HepG2 (cell line): Measurements from ENCODE around the gene IRX2. TPM values are rescaled to one million over a fixed set of nuclear protein-coding genes. Genes with fewer than 3 reads are reported as not detected.

ENCODE experiments used
- ATAC-seq: fragments of 200-7000 bp; cut with Tn5 transposase; 3 replicates; pipeline ENCODE4 v1.9.1; 2020; ENCODE audit warnings: mild to moderate bottlenecking, moderate library complexity
- BruUV-seq: library from RNA; stranded (reverse); fragments of 400-500 nt; replicated peaks from 2 replicates; lab custom pipeline; 2021; lab: Mats Ljungman, UMichigan
- CTCF ChIA-PET: fragments of 300-600 bp; formaldehyde crosslinking; extraction: SDS; loops from one replicate; lab custom pipeline; 2021; ENCODE audit warnings: low total read pairs, inconsistent platforms, low intra/inter-chr PET ratio; lab: Yijun Ruan, JAX
- POLR2A ChIA-PET: fragments of 350-600 bp; sonication (Branson Sonifier 250); formaldehyde crosslinking; loops from one replicate; lab custom pipeline; 2020; ENCODE audit warnings: antibody characterized with exemption, inconsistent platforms; lab: Yijun Ruan, JAX
- DNase-seq: peaks from one replicate; pipeline ENCODE4 v3.0.0-alpha.2; 2015; ENCODE audit warnings: low spot score
- FAIRE-seq: peaks from 3 replicates; lab custom pipeline; 2011; peaks lifted over from hg19 to GRCh38; lab: Jason Lieb, UNC
- H2AFZ ChIP-seq: one replicate; pipeline ENCODE4 v1.6.1; 2011; ENCODE audit warnings: low read length, inconsistent platforms
- H3K27ac ChIP-seq: fragments of 300-600 bp; 3 replicates; pipeline ENCODE4 v1.8.0; 2011; ENCODE audit warnings: mixed run types, mild to moderate bottlenecking, mixed read lengths, low read length, inconsistent platforms; ENCODE audit not compliant: insufficient read depth; ENCODE audit errors: extremely low read length
- H3K27me3 ChIP-seq, 2 experiments: fragments of 200-600 bp in 1 of 2; 2 replicates in 1 of 2; 3 replicates in 1 of 2; pipeline versions ENCODE4 v1.6.0 to v1.8.0; 2011; ENCODE audit warnings: low read length in 2 of 2, mild to moderate bottlenecking in 2 of 2, moderate library complexity in 2 of 2, inconsistent platforms in 1 of 2; ENCODE audit not compliant: insufficient read depth in 2 of 2, control insufficient read depth in 1 of 2
- H3K36me3 ChIP-seq, 2 experiments: fragments of 200-600 bp in 1 of 2; replicated peaks in 1 of 2; 2 replicates in 1 of 2; 3 replicates in 1 of 2; pipeline versions ENCODE4 v1.5.1 to v1.8.0; 2011; ENCODE audit warnings: low read length in 2 of 2, inconsistent platforms in 1 of 2; ENCODE audit not compliant: insufficient read depth in 2 of 2, control insufficient read depth in 1 of 2
- H3K4me1 ChIP-seq: 2 replicates; pipeline ENCODE4 v1.5.1; 2012; ENCODE audit warnings: low read length, inconsistent platforms; ENCODE audit not compliant: insufficient read depth
- H3K4me2 ChIP-seq: 2 replicates; pipeline ENCODE4 v1.6.0; 2011; ENCODE audit warnings: low read depth, low read length, inconsistent platforms
- H3K4me3 ChIP-seq, 3 experiments: fragments of 200-600 bp in 1 of 3; sonication (generic), shearing (Covaris generic) in 1 of 3; replicated peaks in 1 of 3; 2 replicates each; pipeline ENCODE4 v1.5.1; 2011 to 2016; ENCODE audit warnings: low read length in 3 of 3, inconsistent platforms in 2 of 3, low read depth in 2 of 3, mild to moderate bottlenecking in 2 of 3, control low read depth in 1 of 3, mixed read lengths in 1 of 3; ENCODE audit not compliant: insufficient read depth in 1 of 3
- H3K79me2 ChIP-seq: one replicate; pipeline ENCODE4 v1.6.1; 2011; ENCODE audit warnings: low read length, inconsistent platforms; ENCODE audit not compliant: insufficient read depth
- H3K9ac ChIP-seq: 2 replicates; pipeline ENCODE4 v1.6.0; 2011; ENCODE audit warnings: mild to moderate bottlenecking, low read depth, low read length, inconsistent platforms; ENCODE audit not compliant: insufficient read depth
- H3K9me3 ChIP-seq: 2 replicates; pipeline ENCODE4 v1.5.1; 2012; ENCODE audit warnings: mild to moderate bottlenecking, low read length
- H4K20me1 ChIP-seq: 2 replicates; pipeline ENCODE4 v1.6.0; 2011; ENCODE audit warnings: inconsistent platforms, mild to moderate bottlenecking, low read length, moderate library complexity; ENCODE audit not compliant: insufficient read depth
- DPF2 ChIP-seq: sonication (generic); formaldehyde crosslinking; IDR thresholded peaks from 2 replicates; pipeline ENCODE4 v1.4.0; 2020; ENCODE audit warnings: mild to moderate bottlenecking, low read depth, missing genetic modification reagents, borderline replicate concordance
- FLYWCH1 ChIP-seq: sonication (generic); formaldehyde crosslinking; IDR thresholded peaks from 2 replicates; pipeline ENCODE4 v1.8.1; 2023; ENCODE audit warnings: mild to moderate bottlenecking, missing genetic modification reagents
- GFI1 ChIP-seq: sonication (generic); formaldehyde crosslinking; IDR thresholded peaks from 2 replicates; pipeline ENCODE4 v1.5.0; 2020; ENCODE audit warnings: missing genetic modification reagents, mild to moderate bottlenecking, borderline replicate concordance
- GPBP1L1 ChIP-seq: sonication (generic); formaldehyde crosslinking; IDR thresholded peaks from 2 replicates; pipeline ENCODE4 v1.5.0; 2020; ENCODE audit warnings: mild to moderate bottlenecking, missing genetic modification reagents
- MNT ChIP-seq: fragments of 450-650 bp; IDR thresholded peaks from 2 replicates; pipeline ENCODE4 v1.6.1; 2016
- PHB2 ChIP-seq: fragments of 450-650 bp; IDR thresholded peaks from 2 replicates; pipeline ENCODE4 v1.6.1; 2018; ENCODE audit not compliant: partially characterized antibody
- PITX1 ChIP-seq: sonication (generic); formaldehyde crosslinking; IDR thresholded peaks from 2 replicates; pipeline ENCODE4 v1.5.1; 2020; ENCODE audit warnings: mild to moderate bottlenecking, missing genetic modification reagents
- PTBP1 ChIP-seq: fragments of 200-400 bp; formaldehyde crosslinking; IDR thresholded peaks from 2 replicates; pipeline ENCODE4 v1.6.1; 2018; ENCODE audit warnings: low read length, low read depth; ENCODE audit not compliant: poor library complexity, severe bottlenecking
- TARDBP ChIP-seq: sonication (generic); formaldehyde crosslinking; IDR thresholded peaks from 2 replicates; pipeline ENCODE4 v1.8.0; 2022; ENCODE audit warnings: mild to moderate bottlenecking, missing genetic modification reagents
- ZMYM2 ChIP-seq: sonication (generic); formaldehyde crosslinking; IDR thresholded peaks from 2 replicates; pipeline ENCODE4 v1.8.0; 2022; ENCODE audit warnings: mild to moderate bottlenecking, missing genetic modification reagents
- WGBS: methylation state at CpG from one replicate; pipeline ENCODE4 v1.1.6; 2017; ENCODE audit warnings: low lambda C conversion rate; 5-methylcytosine and 5-hydroxymethylcytosine counted together
- in situ Hi-C: cut with HindIII; loops from 2 replicates; pipeline ENCODE4 v1.10.0; 2017; ENCODE audit warnings: low pct_unique_long_range_greater_than_20kb; ENCODE audit not compliant: extremely low pct_ligation_motif_present
- intact Hi-C: fragments of 100-400 bp; cut with micrococcal nuclease; formaldehyde crosslinking; loops from one replicate; pipeline ENCODE4 v1.10.0; 2022; ENCODE audit not compliant: unreplicated experiment
- polyA plus RNA-seq, 8 experiments: library from polyadenylated mRNA; depleted of rRNA in 3 of 8; stranded (reverse) in 7 of 8; unstranded in 1 of 8; fragments of >200 nt; fragmentation: Illumina TruSeq in 4 of 8; extraction: Trizol in 4 of 8; gene quantifications; 2 replicates each; pipeline versions ENCODE4 v1.2.1 to v1.2.3, GENCODE V29; 2011 to 2016; ENCODE audit warnings: low read depth in 4 of 8, missing spikeins in 1 of 8, mixed read lengths in 1 of 8; ENCODE audit not compliant: insufficient read depth in 1 of 8
- total RNA-seq, 5 experiments: library from RNA; depleted of rRNA; stranded (reverse); fragments of >200 nt; fragmentation: Illumina TruSeq; extraction: Trizol; gene quantifications; 2 replicates each; pipeline ENCODE4 v1.2.3, GENCODE V29; 2016; ENCODE audit warnings: low read depth in 1 of 5
- TF ChIP-seq, protein P1 (sequence below): sonication (generic); formaldehyde crosslinking; IDR thresholded peaks from 2 replicates; pipeline ENCODE4 v1.9.0; 2021; ENCODE audit warnings: mild to moderate bottlenecking, missing genetic modification reagents
- TF ChIP-seq, protein P2 (sequence below): sonication (generic); formaldehyde crosslinking; IDR thresholded peaks from 2 replicates; pipeline ENCODE4 v1.4.0; 2020; ENCODE audit warnings: mild to moderate bottlenecking, missing genetic modification reagents

IRX2 gene
- total and polyA plus RNA-seq, 2 of the 13 experiments (the other 11 are each of a cell fraction or from before 2014, with no cell fraction given), result not detected

DNA sequence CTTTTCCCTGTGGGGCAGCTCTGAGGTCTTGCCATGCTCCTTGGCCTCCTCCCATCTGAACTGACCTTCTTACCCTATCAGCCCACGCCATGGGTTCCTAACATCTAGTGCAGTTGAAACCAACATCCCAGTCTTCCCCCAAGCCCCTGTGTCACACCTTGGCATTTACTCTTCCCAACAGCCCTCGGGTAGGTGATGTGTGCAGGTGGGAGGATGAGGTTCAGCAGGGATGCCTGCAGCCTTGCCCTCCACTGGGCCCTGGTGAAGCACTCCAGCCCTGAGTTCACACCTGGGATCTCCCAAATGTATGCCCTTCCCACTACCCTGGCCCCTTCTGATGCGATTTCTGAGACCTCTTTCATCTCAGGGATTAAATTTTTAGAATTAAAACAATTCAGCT is 15.5 kb downstream of the IRX2 start (continued):
- TF ChIP-seq, protein P1, sequence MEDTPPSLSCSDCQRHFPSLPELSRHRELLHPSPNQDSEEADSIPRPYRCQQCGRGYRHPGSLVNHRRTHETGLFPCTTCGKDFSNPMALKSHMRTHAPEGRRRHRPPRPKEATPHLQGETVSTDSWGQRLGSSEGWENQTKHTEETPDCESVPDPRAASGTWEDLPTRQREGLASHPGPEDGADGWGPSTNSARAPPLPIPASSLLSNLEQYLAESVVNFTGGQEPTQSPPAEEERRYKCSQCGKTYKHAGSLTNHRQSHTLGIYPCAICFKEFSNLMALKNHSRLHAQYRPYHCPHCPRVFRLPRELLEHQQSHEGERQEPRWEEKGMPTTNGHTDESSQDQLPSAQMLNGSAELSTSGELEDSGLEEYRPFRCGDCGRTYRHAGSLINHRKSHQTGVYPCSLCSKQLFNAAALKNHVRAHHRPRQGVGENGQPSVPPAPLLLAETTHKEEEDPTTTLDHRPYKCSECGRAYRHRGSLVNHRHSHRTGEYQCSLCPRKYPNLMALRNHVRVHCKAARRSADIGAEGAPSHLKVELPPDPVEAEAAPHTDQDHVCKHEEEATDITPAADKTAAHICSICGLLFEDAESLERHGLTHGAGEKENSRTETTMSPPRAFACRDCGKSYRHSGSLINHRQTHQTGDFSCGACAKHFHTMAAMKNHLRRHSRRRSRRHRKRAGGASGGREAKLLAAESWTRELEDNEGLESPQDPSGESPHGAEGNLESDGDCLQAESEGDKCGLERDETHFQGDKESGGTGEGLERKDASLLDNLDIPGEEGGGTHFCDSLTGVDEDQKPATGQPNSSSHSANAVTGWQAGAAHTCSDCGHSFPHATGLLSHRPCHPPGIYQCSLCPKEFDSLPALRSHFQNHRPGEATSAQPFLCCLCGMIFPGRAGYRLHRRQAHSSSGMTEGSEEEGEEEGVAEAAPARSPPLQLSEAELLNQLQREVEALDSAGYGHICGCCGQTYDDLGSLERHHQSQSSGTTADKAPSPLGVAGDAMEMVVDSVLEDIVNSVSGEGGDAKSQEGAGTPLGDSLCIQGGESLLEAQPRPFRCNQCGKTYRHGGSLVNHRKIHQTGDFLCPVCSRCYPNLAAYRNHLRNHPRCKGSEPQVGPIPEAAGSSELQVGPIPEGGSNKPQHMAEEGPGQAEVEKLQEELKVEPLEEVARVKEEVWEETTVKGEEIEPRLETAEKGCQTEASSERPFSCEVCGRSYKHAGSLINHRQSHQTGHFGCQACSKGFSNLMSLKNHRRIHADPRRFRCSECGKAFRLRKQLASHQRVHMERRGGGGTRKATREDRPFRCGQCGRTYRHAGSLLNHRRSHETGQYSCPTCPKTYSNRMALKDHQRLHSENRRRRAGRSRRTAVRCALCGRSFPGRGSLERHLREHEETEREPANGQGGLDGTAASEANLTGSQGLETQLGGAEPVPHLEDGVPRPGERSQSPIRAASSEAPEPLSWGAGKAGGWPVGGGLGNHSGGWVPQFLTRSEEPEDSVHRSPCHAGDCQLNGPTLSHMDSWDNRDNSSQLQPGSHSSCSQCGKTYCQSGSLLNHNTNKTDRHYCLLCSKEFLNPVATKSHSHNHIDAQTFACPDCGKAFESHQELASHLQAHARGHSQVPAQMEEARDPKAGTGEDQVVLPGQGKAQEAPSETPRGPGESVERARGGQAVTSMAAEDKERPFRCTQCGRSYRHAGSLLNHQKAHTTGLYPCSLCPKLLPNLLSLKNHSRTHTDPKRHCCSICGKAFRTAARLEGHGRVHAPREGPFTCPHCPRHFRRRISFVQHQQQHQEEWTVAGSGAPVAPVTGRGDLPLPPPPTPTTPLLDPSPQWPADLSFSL (CRISPR knock-in tag), result no peak
- no peak for TF ChIP-seq GPBP1L1 (CRISPR knock-in tag)
- TF ChIP-seq PITX1 (CRISPR knock-in tag), result no peak

DNA sequence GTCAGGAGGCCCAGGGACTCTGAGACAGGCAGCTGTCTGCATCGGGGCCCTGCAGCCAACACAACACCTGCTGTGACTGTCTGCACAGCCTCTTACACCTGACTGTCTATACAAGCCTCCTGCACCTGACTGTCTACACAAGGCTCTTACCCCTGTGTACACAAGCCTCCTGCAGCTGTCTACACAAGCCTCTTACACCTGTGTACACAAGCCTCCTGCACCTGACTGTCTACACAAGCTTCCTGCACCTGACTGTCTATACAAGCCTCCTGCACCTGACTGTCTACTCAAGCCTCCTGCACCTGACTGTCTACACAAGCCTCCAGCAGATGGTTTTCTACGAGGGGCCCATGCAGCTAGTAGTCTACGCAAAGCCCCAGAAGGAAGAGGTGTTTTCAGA is 18.6 kb downstream of the IRX2 start:
- intact Hi-C loops, result no loop called here
- no peaks in the 10 kb centered on the region for H3K4me1 ChIP-seq
- H3K4me3 ChIP-seq, result no peak overlapping the region
- BruUV-seq, result no TSS peak
- WGBS, result no CpG with 5 or more reads among the region's 3 CpGs
- ATAC-seq (no peak), FAIRE-seq (no peak), DNase-seq (no peak)
- ChIA-PET POLR2A (no interaction called here), CTCF (no interaction called here)
- H3K9me3 ChIP-seq, result no peaks in the 10 kb centered on the region
- no peak overlapping the region for H2AFZ ChIP-seq
- H3K9ac ChIP-seq, result no peak overlapping the region
- no peaks in the 10 kb centered on the region for H3K79me2 ChIP-seq
- H3K27me3 ChIP-seq, result peaks cover 0 to 19% of the 10 kb centered on the region in 2 experiments; a peak in 2 of 5 replicates
- no peaks in the 10 kb centered on the region for H4K20me1 ChIP-seq
- in situ Hi-C loops, result loop anchor here (25.0 kb wide), 1 partner anchor 521 kb away; no protein-coding TSS in a partner anchor
- no peaks in the 10 kb centered on the region for H3K36me3 ChIP-seq
- no peak overlapping the region for H3K27ac ChIP-seq
- H3K4me2 ChIP-seq, result no peak overlapping the region
- TF ChIP-seq, protein P2, sequence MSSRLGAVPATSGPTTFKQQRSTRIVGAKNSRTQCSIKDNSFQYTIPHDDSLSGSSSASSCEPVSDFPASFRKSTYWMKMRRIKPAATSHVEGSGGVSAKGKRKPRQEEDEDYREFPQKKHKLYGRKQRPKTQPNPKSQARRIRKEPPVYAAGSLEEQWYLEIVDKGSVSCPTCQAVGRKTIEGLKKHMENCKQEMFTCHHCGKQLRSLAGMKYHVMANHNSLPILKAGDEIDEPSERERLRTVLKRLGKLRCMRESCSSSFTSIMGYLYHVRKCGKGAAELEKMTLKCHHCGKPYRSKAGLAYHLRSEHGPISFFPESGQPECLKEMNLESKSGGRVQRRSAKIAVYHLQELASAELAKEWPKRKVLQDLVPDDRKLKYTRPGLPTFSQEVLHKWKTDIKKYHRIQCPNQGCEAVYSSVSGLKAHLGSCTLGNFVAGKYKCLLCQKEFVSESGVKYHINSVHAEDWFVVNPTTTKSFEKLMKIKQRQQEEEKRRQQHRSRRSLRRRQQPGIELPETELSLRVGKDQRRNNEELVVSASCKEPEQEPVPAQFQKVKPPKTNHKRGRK, result no peak
- TF ChIP-seq DPF2 (CRISPR knock-in tag) (no peak), TARDBP (CRISPR knock-in tag) (no peak), PTBP1 (no peak), ZMYM2 (CRISPR knock-in tag) (no peak), GFI1 (CRISPR knock-in tag) (no peak), PHB2 (no peak), FLYWCH1 (CRISPR knock-in tag) (no peak), MNT (no peak)
